ENCODE data around the gene PODXL2. TPM values are rescaled to one million over a fixed set of nuclear protein-coding genes. Genes with fewer than 3 reads are reported as not detected.

The PODXL2 gene
- total and polyA plus RNA-seq, 2 of the 8 experiments (the other 6 are each of a cell fraction or from before 2014, with no cell fraction given): 27.6 to 31.6 TPM

- POLR2A ChIA-PET (ENCODE audit: partially characterized antibody): interaction anchor here (1.2 to 12.5 kb wide), 3 partner anchors 8 to 39 kb away, joined by 3 to 182 read pairs (median 175); partner anchors contain the start of gene MCM2
- Histone ChIP-seq H3K79me1 (ENCODE audit: low read depth, low read length) (peaks cover 9% of the 10 kb centered on the region; the same call in 1 of the 2 replicates), H3K9ac (replicated peaks in 1 of 4; ENCODE audit: extremely low read depth in 1 of 4, low read depth in 3 of 4, low read length in 3 of 4) (no peak overlapping the region), H2AK5ac (ENCODE audit: low read depth, low read length) (no peak overlapping the region), H3K9me3 (ENCODE audit: insufficient read depth in 2 of 2, low read depth in 1 of 2, low read length in 1 of 2) (no peaks in the 10 kb centered on the region), H2BK120ac (replicated peaks; ENCODE audit: low read depth, low read length) (no peak overlapping the region), H3K4me1 (replicated peaks in 1 of 4; ENCODE audit: control insufficient read depth in 3 of 4, insufficient read depth in 4 of 4, low read length in 3 of 4) (no peaks in the 10 kb centered on the region), H3K56ac (replicated peaks; ENCODE audit: insufficient read length, low read depth, low read length) (no peak overlapping the region), H4K8ac (ENCODE audit: extremely low read depth, insufficient read depth, low read length) (no peak overlapping the region), H3K4ac (replicated peaks; ENCODE audit: insufficient read length, low read depth, low read length) (no peak overlapping the region), H2BK20ac (ENCODE audit: low read length) (no peak overlapping the region), H3K14ac (ENCODE audit: insufficient read length) (no peak overlapping the region), H3K27ac (ENCODE audit: low read depth, low read length) (no peak overlapping the region), H4K5ac (ENCODE audit: insufficient read length, low read depth, low read length) (no peak overlapping the region), H2AFZ (ENCODE audit: low read length) (no peak overlapping the region), H3K27me3 (replicated peaks in 1 of 4; ENCODE audit: control insufficient read depth in 3 of 4, extremely low read depth in 1 of 4, insufficient read depth in 3 of 4, low read length in 3 of 4) (no peaks in the 10 kb centered on the region), H2BK15ac (ENCODE audit: low read length) (no peak overlapping the region), H4K91ac (replicated peaks; ENCODE audit: insufficient read length, low read length) (no peak overlapping the region), H3K4me3 (ENCODE audit: extremely low read depth in 1 of 4, insufficient read depth in 2 of 4, low read depth in 3 of 4, low read length in 4 of 4) (no peak overlapping the region), H2BK12ac (ENCODE audit: low read depth, low read length) (no peak overlapping the region), H3K79me2 (ENCODE audit: control insufficient read depth in 1 of 2, insufficient read depth in 2 of 2, low read length in 2 of 2) (peaks cover 0 to 38% of the 10 kb centered on the region in 2 experiments; a peak in 2 of 4 replicates), H3K18ac (ENCODE audit: extremely low read depth, low read length) (no peak overlapping the region), H3K36me3 (ENCODE audit: control insufficient read depth in 2 of 4, insufficient read depth in 4 of 4, low read length in 3 of 4) (peaks cover 69 to 95% (median 90%) of the 10 kb centered on the region in 4 experiments), H4K20me1 (replicated peaks in 1 of 2; ENCODE audit: control insufficient read depth in 1 of 2, insufficient read depth in 2 of 2, low read length in 2 of 2) (peaks cover 19 to 44% of the 10 kb centered on the region in 2 experiments), H3K23ac (ENCODE audit: insufficient read length) (no peak overlapping the region), H3K4me2 (ENCODE audit: insufficient read depth in 1 of 2, low read depth in 2 of 2, low read length in 2 of 2) (no peak overlapping the region), H2BK5ac (ENCODE audit: low read depth, low read length) (no peak overlapping the region), H3K23me2 (ENCODE audit: low read depth, low read length) (no peaks in the 10 kb centered on the region)
- CTCF ChIA-PET (ENCODE audit: partially characterized antibody): interaction anchor here (1.5 kb wide), 1 partner anchor 38 kb away, joined by 4 read pairs; no protein-coding TSS in a partner anchor
- DNase-seq (ENCODE audit: low read depth in 1 of 2, low spot score in 2 of 2) (no peak), FAIRE-seq (no peak)
- TF ChIP-seq SP4 (IDR thresholded peaks at IDR 0.05; ENCODE audit: low read length) (no peak), ATF2 (IDR thresholded peaks at IDR 0.05; ENCODE audit: low read length) (no peak), RAD21 (IDR thresholded peaks at IDR 0.05 in 1 of 2, conservative IDR thresholded peaks at IDR 0.05 in 1 of 2; ENCODE audit: low read depth in 2 of 2, low read length in 2 of 2) (no peak)
These were observed 15.6 kb upstream of the PODXL2 start for GRCh38 chr3:127613406-127613805.

Data from H1 (cell line).